Measurements from ENCODE around the gene NFIC. TPM values are rescaled to one million over a fixed set of nuclear protein-coding genes. Genes with fewer than 3 reads are reported as not detected.

NFIC gene
- total and polyA plus RNA-seq, 2 donors from 2014 or later, result 20.3 to 173 TPM

GRCh38 chr19:3357271-3357991 is 9.0 kb upstream of the NFIC start:
- intact Hi-C loops (cut with DNase I), result no loop called here
- peaks cover 0 to 13% (median 9%) of the 10 kb centered on the region in 3 donors for H3K4me1 ChIP-seq (ENCODE audit: control insufficient read depth in 2 of 3, insufficient read depth in 2 of 3, low read depth in 1 of 3, low read length in 3 of 3)
- TF ChIP-seq, protein P1, sequence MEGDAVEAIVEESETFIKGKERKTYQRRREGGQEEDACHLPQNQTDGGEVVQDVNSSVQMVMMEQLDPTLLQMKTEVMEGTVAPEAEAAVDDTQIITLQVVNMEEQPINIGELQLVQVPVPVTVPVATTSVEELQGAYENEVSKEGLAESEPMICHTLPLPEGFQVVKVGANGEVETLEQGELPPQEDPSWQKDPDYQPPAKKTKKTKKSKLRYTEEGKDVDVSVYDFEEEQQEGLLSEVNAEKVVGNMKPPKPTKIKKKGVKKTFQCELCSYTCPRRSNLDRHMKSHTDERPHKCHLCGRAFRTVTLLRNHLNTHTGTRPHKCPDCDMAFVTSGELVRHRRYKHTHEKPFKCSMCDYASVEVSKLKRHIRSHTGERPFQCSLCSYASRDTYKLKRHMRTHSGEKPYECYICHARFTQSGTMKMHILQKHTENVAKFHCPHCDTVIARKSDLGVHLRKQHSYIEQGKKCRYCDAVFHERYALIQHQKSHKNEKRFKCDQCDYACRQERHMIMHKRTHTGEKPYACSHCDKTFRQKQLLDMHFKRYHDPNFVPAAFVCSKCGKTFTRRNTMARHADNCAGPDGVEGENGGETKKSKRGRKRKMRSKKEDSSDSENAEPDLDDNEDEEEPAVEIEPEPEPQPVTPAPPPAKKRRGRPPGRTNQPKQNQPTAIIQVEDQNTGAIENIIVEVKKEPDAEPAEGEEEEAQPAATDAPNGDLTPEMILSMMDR (IDR thresholded peaks at IDR 0.05; ENCODE audit: borderline replicate concordance, extremely low read depth, insufficient read depth), result no peak
- FAIRE-seq (no peak), DNase-seq (peak in 1 of 5 donors; percentile 64)
- H3K9ac ChIP-seq (ENCODE audit: low read length in 3 of 3), result peak overlapping the region in 1 of 3 donors; percentile 55
- no peaks in the 10 kb centered on the region for H3K36me3 ChIP-seq (ENCODE audit: control insufficient read depth in 2 of 3, insufficient read depth in 3 of 3, low read length in 3 of 3)
- H3K27me3 ChIP-seq (ENCODE audit: control insufficient read depth, insufficient read depth, low read length), result no peaks in the 10 kb centered on the region
- H3K27ac ChIP-seq (ENCODE audit: low read depth in 2 of 2, low read length in 2 of 2), result no peak overlapping the region
- no peak overlapping the region for H3K4me3 ChIP-seq (ENCODE audit: low read length in 3 of 3)
- peaks cover 0 to 4% (median 0%) of the 10 kb centered on the region in 3 donors for H3K9me3 ChIP-seq (ENCODE audit: control insufficient read depth in 2 of 3, insufficient read depth in 1 of 3, low read length in 3 of 3)

DNA sequence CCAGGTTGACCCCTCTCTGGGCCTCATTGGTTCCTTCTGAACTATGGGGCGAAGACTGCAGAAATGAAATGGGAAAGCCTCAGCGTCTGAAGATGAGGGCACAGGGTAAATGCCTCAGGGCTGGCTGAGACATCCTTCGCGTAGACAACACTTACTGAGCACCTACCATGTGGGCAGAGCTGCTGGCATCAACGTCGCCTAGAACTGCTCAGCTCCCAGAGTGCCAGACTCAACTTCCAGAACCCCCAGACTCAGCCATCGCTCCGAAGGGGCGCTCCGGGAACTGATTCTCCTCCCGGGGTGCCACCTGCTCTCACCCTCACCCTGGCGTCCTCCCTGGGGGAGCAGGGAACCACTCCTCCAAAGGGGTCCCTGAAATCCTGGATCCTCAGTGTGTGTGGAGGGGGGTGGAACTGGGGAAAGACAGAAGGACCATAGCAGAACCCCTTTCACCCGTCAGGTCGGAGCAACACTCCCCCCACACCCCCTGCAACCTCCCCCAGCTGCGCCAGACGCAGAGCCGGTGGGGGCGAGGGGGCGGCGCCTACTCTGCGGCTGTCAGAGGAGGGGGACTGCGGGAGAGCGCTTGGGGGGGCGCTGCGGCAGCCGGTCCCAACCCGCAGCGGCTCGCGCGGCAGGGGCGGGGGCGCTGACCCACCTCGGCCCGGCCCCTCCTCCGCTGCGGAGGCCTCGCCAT is 8.2 kb upstream of the NFIC start:
- peaks cover 0 to 13% (median 9%) of the 10 kb centered on the region in 3 donors for H3K4me1 ChIP-seq (ENCODE audit: control insufficient read depth in 2 of 3, insufficient read depth in 2 of 3, low read depth in 1 of 3, low read length in 3 of 3)
- no peak overlapping the region for H3K27ac ChIP-seq (ENCODE audit: low read depth in 2 of 2, low read length in 2 of 2)
- H3K4me3 ChIP-seq (ENCODE audit: low read length in 3 of 3), result no peak overlapping the region
- H3K9me3 ChIP-seq (ENCODE audit: control insufficient read depth in 2 of 3, insufficient read depth in 1 of 3, low read length in 3 of 3), result peaks cover 0 to 4% (median 0%) of the 10 kb centered on the region in 3 donors
- no peaks in the 10 kb centered on the region for H3K27me3 ChIP-seq (ENCODE audit: control insufficient read depth, insufficient read depth, low read length)
- no peak for FAIRE-seq
- H3K9ac ChIP-seq (ENCODE audit: low read length in 3 of 3), result peak overlapping the region in 2 of 3 donors; percentile 24 to 73
- no peaks in the 10 kb centered on the region for H3K36me3 ChIP-seq (ENCODE audit: control insufficient read depth in 2 of 3, insufficient read depth in 3 of 3, low read length in 3 of 3)
- intact Hi-C loops (cut with DNase I), result no loop called here
- DNase-seq, result peak in 3 of 5 donors; percentile 33 to 67 (median 66)
- TF ChIP-seq, protein P1 (IDR thresholded peaks at IDR 0.05; ENCODE audit: borderline replicate concordance, extremely low read depth, insufficient read depth), result no peak

GRCh38 chr19:3358689-3359014 is 7.7 kb upstream of the NFIC start:
- DNase-seq, result peak in 2 of 5 donors; percentile 61 to 85
- peak overlapping the region in 2 of 3 donors; percentile 72 to 73 for H3K9ac ChIP-seq (ENCODE audit: low read length in 3 of 3)
- peak overlapping the region; percentile 56 to 72 (median 62) for H3K4me3 ChIP-seq (ENCODE audit: low read length in 3 of 3)
- FAIRE-seq, result no peak
- intact Hi-C loops (cut with DNase I), result no loop called here
- peaks cover 0 to 4% (median 0%) of the 10 kb centered on the region in 3 donors for H3K9me3 ChIP-seq (ENCODE audit: control insufficient read depth in 2 of 3, insufficient read depth in 1 of 3, low read length in 3 of 3)
- peak overlapping the region; percentile 53 to 80 for H3K27ac ChIP-seq (ENCODE audit: low read depth in 2 of 2, low read length in 2 of 2)
- H3K4me1 ChIP-seq (ENCODE audit: control insufficient read depth in 2 of 3, insufficient read depth in 2 of 3, low read depth in 1 of 3, low read length in 3 of 3), result peaks cover 0 to 13% (median 9%) of the 10 kb centered on the region in 3 donors
- no peaks in the 10 kb centered on the region for H3K36me3 ChIP-seq (ENCODE audit: control insufficient read depth in 2 of 3, insufficient read depth in 3 of 3, low read length in 3 of 3)
- TF ChIP-seq, protein P1 (IDR thresholded peaks at IDR 0.05; ENCODE audit: borderline replicate concordance, extremely low read depth, insufficient read depth), result no peak
- H3K27me3 ChIP-seq (ENCODE audit: control insufficient read depth, insufficient read depth, low read length), result no peaks in the 10 kb centered on the region

Measured in kidney (tissue), 14 donors.